ENCODE measurements around the gene EGFR. TPM values are rescaled to one million over a fixed set of nuclear protein-coding genes. Genes with fewer than 3 reads are reported as not detected.

EGFR gene
- total RNA-seq, 1 experiment from 2014 or later = 3.1 TPM

DNA sequence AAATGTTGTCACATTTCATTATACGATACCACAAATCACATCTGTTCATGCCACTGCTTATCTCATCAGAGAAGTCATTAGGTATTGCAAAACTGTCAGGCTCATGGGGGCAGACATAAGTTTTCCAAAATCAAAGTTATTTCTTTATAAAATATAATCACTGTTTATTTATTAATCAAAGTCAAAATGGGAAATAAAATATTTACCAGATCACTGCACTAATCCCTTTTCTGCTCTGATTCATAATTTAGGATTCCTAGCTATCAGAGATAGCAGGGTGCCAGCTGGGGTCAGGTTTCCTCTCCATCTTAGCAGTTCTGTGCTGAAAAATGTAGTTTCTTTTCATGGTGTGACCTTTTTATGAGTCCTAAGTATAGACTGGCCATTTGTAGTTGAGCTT lies 228.6 kb downstream of the EGFR start:
- H3K4me3 ChIP-seq (ENCODE audit: insufficient read depth, low read depth, low read length) = no peak overlapping the region
- DNase-seq = no peak
- no peaks in the 10 kb centered on the region; the same call in 1 of the 2 replicates for H3K27me3 ChIP-seq (ENCODE audit: control insufficient read depth, insufficient read depth, low read length)
- H3K36me3 ChIP-seq (replicated peaks; ENCODE audit: control insufficient read depth, insufficient read depth, low read length) = no peaks in the 10 kb centered on the region

DNA sequence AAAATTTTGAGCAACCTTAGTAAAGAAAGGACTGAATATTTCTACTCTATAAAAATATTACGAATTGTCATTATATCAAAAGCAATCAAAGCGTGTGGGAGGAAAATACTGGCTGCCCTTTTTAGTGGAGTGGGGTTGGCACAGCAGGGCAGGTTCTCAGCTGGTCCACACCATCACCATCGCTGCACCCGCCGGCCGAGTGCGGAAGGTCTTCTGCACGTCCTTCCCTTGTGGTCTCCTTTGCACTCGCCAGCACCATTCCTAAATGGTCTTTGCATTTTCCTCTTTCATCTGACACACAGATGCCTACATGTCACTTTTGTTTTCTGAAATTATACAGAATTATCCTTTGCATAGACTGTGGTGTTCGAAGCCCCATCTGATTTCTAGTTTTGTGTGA lies 229.7 kb downstream of the EGFR start:
- no peak for DNase-seq
- Histone ChIP-seq H3K27me3 (ENCODE audit: control insufficient read depth, insufficient read depth, low read length) (peaks cover 7% of the 10 kb centered on the region), H3K36me3 (replicated peaks; ENCODE audit: control insufficient read depth, insufficient read depth, low read length) (no peaks in the 10 kb centered on the region), H3K4me3 (ENCODE audit: insufficient read depth, low read depth, low read length) (no peak overlapping the region)

DNA sequence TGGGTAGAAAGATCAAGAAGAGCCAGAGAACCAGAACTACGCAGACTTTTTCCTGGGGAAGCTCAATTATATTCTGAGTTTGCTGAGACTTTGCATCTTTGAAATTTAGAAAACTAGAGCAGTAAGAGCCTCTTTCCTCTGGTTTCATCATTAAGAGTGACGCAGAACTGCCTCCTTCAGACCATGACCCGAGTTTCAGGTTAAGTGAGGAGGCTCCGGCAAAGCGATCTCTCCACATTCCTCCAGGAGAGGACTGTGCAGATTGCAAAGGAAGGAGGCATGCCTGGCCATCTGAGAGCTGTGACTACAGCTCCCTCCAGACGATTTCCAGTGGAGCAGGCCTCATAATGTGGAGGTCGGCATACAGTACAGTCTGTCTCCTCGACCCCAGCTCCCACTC lies 230.5 kb downstream of the EGFR start:
- Histone ChIP-seq H3K27me3 (ENCODE audit: control insufficient read depth, insufficient read depth, low read length) (peaks cover 15% of the 10 kb centered on the region), H3K36me3 (replicated peaks; ENCODE audit: control insufficient read depth, insufficient read depth, low read length) (no peaks in the 10 kb centered on the region), H3K4me3 (ENCODE audit: insufficient read depth, low read depth, low read length) (no peak overlapping the region)
- no peak for DNase-seq

DNA sequence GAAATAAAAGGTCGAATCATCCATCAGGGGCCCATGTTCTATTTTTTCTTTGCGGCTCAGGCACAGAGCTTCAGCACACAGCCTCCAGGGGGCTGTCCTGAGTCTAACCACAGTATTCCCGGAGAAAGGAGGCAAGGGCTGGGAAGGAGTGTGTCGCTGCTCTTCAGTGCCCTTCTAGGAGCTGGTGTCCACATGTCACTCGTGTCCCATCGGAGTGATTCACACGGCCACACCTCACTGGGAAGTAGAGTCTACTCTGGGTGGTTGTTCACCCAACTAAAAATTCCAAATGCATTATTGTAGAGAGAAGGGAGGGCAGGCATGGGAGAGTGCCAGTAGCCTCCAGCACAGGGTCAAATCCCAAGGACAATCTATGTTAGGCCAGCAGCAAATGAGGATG lies 231.5 kb downstream of the EGFR start:
- peak; percentile 80 for DNase-seq
- Histone ChIP-seq H3K36me3 (replicated peaks; ENCODE audit: control insufficient read depth, insufficient read depth, low read length) (no peaks in the 10 kb centered on the region), H3K4me3 (ENCODE audit: insufficient read depth, low read depth, low read length) (no peak overlapping the region), H3K27me3 (ENCODE audit: control insufficient read depth, insufficient read depth, low read length) (peaks cover 22% of the 10 kb centered on the region)

DNA sequence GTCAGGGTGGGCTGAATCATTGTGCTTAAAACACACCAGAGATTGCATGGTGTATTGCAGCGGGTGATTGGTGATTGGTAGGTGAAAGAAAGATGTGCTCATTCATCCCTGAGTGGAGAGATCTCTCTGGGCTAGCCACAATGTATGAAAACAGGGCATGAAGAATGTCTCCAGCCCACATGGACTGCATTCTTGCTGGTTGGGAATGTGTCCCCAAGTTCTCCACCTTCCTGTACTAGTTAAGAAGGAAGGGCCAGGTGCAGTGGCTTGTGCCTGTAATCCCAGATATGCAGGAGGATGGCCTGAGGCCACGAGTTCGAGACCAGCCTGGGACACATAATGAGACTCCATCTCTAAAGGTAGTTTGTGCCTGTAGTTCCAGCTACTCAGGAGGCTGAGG lies 232.5 kb downstream of the EGFR start:
- no peak for DNase-seq
- Histone ChIP-seq H3K27me3 (ENCODE audit: control insufficient read depth, insufficient read depth, low read length) (peaks cover 31% of the 10 kb centered on the region), H3K36me3 (replicated peaks; ENCODE audit: control insufficient read depth, insufficient read depth, low read length) (no peaks in the 10 kb centered on the region), H3K4me3 (ENCODE audit: insufficient read depth, low read depth, low read length) (no peak overlapping the region)

DNA sequence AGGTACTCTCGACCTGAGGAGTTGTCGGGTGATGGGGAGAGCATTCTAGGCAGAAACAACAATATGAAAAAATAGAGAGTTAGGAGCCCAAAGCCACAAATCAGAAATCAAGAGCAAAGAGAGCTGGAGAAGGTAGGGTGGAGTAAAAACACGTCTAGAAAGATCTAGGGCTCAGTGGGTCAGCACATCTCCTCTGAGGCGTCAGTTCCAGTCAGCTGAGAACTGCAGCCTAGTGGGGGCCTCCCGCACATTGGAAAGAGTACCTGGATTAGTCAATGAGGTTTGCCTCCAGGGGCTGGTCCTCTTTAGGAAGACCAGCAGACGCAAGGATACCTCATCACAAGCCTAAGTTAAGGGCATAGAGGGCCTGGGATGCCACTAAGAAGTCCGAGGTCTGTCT lies 233.1 kb downstream of the EGFR start:
- H3K27me3 ChIP-seq (ENCODE audit: control insufficient read depth, insufficient read depth, low read length) = peaks cover 31% of the 10 kb centered on the region
- H3K36me3 ChIP-seq (replicated peaks; ENCODE audit: control insufficient read depth, insufficient read depth, low read length) = no peaks in the 10 kb centered on the region
- no peak overlapping the region for H3K4me3 ChIP-seq (ENCODE audit: insufficient read depth, low read depth, low read length)
- DNase-seq = no peak

DNA sequence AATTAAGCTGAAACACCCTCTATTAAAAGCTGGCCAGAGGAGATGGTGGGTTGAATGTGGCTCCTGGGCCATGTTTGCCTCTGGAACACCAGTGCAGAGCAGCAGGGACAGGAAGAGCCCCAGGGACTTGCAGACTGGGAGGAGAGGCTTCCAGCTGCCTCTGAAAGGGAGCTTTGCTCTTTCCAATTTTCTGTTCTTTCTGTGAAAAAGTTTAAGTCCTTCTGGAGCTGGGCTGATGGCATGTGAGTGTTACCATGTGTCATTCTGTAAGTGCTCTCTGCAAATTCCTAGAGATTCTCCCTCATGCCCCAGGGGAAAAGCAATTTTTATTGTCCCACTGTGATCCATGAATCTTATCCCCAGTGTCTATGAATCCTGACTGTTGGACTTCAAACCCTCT lies 233.6 kb downstream of the EGFR start:
- Histone ChIP-seq H3K36me3 (replicated peaks; ENCODE audit: control insufficient read depth, insufficient read depth, low read length) (no peaks in the 10 kb centered on the region), H3K4me3 (ENCODE audit: insufficient read depth, low read depth, low read length) (no peak overlapping the region), H3K27me3 (ENCODE audit: control insufficient read depth, insufficient read depth, low read length) (peaks cover 31% of the 10 kb centered on the region)
- DNase-seq = no peak

DNA sequence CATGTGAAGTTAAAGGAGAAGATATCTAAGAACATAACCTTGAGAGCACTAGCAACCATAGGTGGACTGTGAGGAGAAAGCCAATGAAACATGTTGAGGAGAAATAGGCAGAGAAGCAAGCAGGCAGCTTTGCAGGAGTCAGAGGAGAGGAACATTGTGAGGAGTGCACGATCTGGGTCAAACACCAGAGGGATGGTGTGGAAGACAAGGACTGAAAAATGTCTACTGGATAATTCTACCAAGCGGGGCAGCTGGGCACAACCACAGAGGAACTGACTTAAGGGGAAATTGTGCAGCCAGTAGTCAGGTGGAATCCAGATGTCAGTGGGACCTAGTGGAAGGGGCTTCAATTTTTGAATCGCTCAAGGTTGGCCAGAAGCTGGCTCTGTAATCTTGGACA lies 234.4 kb downstream of the EGFR start:
- H3K4me3 ChIP-seq (ENCODE audit: insufficient read depth, low read depth, low read length) = no peak overlapping the region
- peak; percentile 5 for DNase-seq
- H3K36me3 ChIP-seq (replicated peaks; ENCODE audit: control insufficient read depth, insufficient read depth, low read length) = no peaks in the 10 kb centered on the region
- peaks cover 31% of the 10 kb centered on the region for H3K27me3 ChIP-seq (ENCODE audit: control insufficient read depth, insufficient read depth, low read length)

DNA sequence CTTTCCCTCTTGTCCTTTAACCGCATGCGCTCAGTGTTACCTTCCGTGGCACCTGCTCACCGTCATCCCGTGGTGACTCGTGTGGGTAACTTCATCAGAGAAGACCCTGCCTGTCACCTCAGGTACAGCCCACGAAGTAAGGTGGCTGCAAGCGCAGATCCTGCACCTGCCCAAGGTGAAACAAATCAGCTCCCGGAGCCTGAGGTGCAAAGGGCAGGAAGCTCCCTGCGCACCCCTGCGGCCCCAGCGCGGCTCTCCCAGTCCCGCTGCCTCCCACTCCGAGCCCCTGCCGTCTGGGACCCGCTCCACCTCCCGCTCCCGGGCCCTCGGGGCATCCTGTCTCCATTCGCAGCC lies 235.4 kb downstream of the EGFR start:
- DNase-seq = peak; percentile 74
- H3K4me3 ChIP-seq (ENCODE audit: insufficient read depth, low read depth, low read length) = peak overlapping the region; percentile 58
- no peaks in the 10 kb centered on the region for H3K36me3 ChIP-seq (replicated peaks; ENCODE audit: control insufficient read depth, insufficient read depth, low read length)
- H3K27me3 ChIP-seq (ENCODE audit: control insufficient read depth, insufficient read depth, low read length) = peaks cover 31% of the 10 kb centered on the region

DNA sequence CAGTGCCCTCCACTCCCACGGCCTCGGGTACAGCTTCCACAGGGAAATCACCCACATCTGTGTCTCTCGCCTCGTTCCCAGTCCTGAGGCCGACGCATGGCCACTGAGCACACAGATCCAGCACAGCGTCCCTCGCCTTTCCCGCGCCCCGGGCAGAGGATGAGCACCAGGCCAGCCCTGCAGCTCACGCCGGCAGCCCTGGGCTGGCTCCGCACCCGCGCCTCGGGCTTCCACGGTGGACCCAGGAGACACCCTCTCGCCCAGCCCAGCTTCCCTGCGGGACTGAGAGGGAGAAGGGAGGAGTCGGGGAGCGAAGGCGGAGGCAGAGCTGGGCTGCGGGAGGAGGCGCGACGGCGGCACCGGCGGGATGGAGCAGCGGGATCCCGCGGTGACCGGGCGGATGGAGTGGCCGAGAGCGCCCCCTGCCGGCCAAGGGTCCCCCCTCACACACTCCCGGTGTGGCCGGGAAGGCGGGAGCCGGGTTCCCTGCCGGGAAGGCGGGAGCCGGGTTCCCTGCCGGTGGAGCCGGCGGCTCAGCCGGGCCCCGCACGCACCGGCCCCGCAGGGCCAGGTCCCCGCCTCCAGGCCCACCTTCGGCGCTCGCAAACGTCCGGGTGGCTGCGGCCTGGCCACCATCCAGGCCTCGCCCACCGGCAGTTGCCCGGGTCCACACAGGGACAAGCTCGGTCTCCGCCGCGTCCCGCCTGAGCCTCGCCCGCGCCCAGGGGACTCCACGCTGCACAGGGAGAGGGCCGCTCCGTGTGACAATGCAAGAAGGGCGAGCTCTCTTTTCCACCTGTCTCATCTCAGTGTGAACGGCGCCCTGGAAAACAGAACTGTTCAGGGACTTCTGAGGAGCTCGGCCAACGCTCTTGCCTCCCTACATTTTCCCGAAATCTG lies 236.0 kb downstream of the EGFR start:
- DNase-seq = peak; percentile 98
- Histone ChIP-seq H3K4me3 (ENCODE audit: insufficient read depth, low read depth, low read length) (peak overlapping the region; percentile 58), H3K27me3 (ENCODE audit: control insufficient read depth, insufficient read depth, low read length) (peaks cover 31% of the 10 kb centered on the region), H3K36me3 (replicated peaks; ENCODE audit: control insufficient read depth, insufficient read depth, low read length) (no peaks in the 10 kb centered on the region)

DNA sequence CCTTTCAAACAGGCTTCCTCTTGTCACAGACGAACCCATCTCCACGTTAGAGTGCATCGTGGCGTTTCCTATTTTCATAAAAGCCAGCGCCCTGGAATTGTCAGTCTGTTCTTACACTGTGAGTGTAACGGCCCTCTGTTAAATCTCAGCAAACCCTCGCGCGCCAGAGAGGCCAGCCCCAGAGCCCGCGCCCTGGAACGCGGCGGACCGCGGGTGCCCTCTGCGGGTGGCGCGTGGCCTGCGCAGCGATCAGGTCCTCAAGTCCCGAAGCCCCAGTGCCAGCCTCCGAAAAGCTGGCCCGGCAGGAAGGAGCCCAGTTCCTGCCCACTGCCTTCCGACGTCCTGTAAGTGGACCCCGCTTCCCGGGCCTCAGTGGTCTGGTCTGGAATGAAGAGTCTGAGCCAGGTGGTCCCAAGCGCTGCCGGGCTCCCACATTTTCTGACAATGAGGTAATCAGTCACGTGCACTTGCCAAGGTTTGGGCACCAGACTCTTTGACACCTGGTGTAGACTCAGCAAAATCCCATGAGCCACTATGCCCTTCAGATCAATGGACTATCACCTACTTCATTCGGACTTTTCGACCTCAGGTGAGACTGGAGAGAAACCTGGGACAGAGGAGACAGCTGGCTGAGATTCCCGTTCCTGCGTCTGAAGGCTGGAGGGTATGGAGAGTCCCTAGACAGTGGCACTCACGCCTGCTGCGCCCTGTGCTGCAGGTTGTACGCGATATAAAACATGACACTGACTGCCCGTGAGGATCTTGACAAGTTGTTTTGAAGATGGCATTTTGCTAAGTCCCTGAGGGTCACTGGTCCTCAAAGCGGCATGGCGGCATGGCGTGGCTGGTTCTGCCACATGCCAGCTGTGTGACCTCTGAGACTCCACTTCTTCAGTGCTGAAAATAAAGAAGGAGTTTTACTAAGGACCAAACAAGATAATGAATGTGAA lies 237.0 kb downstream of the EGFR start:
- H3K36me3 ChIP-seq (replicated peaks; ENCODE audit: control insufficient read depth, insufficient read depth, low read length) = no peaks in the 10 kb centered on the region
- peak; percentile 90 for DNase-seq
- H3K27me3 ChIP-seq (ENCODE audit: control insufficient read depth, insufficient read depth, low read length) = peaks cover 31% of the 10 kb centered on the region
- H3K4me3 ChIP-seq (ENCODE audit: insufficient read depth, low read depth, low read length) = peak overlapping the region; percentile 58

DNA sequence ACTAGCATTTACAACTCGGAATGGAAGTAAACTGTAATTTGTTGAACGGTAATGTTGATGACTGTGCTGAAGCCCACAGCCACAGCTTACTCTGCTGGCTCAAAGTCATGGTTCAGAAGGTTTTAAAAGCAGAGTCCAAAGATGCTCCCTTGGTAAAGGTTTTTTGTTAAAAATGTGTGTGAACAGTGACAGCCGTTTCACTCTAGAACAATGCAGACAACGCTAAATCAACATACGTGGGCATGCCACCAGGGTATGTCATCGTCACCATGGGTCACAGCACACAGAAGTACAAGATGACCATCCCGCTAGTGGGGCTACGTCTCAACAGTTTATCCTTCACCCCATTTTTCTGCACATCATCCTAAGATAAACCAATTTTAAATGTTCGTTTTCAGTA lies 239.8 kb downstream of the EGFR start:
- Histone ChIP-seq H3K4me3 (ENCODE audit: insufficient read depth, low read depth, low read length) (no peak overlapping the region), H3K36me3 (replicated peaks; ENCODE audit: control insufficient read depth, insufficient read depth, low read length) (no peaks in the 10 kb centered on the region)
- DNase-seq = no peak

DNA sequence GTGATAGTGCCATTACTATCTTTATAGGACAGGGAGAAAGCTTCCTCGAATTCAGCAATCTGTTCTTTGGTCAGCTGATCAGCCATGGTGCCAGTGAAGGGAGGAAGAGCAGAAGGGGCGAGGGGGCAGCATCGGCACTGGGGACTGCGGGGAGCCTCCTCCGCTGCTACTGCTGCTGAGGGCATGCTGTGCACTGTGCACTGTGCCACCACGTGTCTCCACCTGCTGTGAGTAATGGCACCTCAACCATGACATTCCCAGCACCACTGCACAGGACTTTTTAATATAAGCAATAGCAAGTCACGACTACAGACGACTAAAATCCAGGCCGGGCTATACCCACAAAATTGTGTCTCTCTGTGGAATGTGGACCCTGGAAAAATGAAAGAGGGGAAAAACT lies 241.4 kb downstream of the EGFR start:
- Histone ChIP-seq H3K27me3 (ENCODE audit: control insufficient read depth, insufficient read depth, low read length) (peaks cover 10% of the 10 kb centered on the region), H3K36me3 (replicated peaks; ENCODE audit: control insufficient read depth, insufficient read depth, low read length) (no peaks in the 10 kb centered on the region), H3K4me3 (ENCODE audit: insufficient read depth, low read depth, low read length) (no peak overlapping the region)
- DNase-seq = no peak

More for the DNA sequence above, 239.8 kb downstream of the EGFR start:
- H3K27me3 ChIP-seq (ENCODE audit: control insufficient read depth, insufficient read depth, low read length) = peaks cover 23% of the 10 kb centered on the region

DNA sequence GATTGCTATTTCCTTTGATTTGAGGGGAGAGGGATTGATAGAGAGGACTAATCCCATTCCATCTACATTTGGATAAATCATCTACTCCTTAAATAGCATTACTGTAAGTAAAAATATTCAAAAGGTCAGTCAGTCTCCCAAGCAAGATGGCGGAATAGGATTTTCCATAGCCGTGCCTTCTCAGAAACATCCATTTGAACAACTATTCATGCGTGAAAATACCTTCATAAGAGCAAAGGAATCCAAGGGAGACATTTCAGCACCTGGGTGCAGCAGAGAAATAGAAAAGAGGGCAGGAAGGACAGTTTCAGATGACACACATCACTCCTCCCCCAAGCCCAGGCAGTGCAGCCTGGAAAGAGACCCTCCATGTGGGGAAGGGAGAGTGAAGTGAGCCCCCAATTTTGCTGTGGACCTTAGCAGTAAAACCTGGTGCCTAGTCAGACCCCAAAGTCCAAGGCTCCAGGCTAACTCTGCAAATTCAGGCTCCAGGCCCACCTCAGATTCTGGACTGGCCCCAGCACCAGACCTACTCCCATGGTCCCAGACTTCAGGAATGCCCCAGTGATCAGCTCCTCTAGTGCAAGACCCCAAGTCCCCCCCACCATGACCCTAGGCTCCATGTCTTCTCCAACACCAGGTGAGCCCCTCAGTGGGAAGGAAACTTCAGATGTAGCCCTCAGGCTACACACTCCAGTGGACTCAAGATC lies 242.0 kb downstream of the EGFR start:
- Histone ChIP-seq H3K4me3 (ENCODE audit: insufficient read depth, low read depth, low read length) (no peak overlapping the region), H3K27me3 (ENCODE audit: control insufficient read depth, insufficient read depth, low read length) (peaks cover 5% of the 10 kb centered on the region), H3K36me3 (replicated peaks; ENCODE audit: control insufficient read depth, insufficient read depth, low read length) (no peaks in the 10 kb centered on the region)
- no peak for DNase-seq
